Stimulated activated CD4-positive, alpha-beta T cell treated with anti-CD3 and anti-CD28 coated beads, Interleukin-15, amount 100 ng/mL, for 48 hours (primary cell): Measurements from ENCODE around the gene TCF12.

Source experiments
- DNase-seq, 2 donors: peaks; one replicate each; pipeline ENCODE4 v3.0.0-alpha.2; 2020; ENCODE audit warnings: low read depth in 2 of 2

The TCF12 gene

DNA sequence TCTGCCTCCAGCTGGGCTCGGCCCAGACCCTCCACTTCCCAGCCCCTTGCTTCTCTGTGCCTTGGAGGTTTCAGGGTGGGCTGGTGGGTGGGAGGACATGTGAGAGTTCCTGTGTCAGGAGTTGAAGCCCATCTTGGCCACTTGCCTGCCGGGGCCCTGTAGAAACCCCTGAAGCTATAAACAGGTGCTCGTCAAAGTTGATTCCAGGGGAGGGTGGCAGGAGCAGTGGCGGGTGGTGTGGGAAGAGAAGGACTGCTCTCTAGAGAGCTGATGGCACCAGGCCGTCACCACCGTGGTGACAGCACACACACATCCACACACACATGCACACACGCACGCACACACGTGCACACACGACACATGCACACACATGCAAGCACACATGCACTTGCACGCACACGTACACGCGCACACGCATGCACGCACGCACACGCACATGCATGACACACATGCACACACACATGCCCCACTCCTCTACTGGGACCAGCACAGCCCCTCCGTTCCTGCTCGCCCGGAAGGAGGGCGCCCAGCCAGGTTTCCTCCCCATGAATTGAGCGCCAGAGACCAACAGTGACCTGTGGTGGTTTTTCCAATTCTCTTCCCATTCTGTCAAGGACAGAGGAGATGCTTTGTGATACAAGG lies 401.6 kb downstream of the TCF12 start:
- no peak for DNase-seq

DNA sequence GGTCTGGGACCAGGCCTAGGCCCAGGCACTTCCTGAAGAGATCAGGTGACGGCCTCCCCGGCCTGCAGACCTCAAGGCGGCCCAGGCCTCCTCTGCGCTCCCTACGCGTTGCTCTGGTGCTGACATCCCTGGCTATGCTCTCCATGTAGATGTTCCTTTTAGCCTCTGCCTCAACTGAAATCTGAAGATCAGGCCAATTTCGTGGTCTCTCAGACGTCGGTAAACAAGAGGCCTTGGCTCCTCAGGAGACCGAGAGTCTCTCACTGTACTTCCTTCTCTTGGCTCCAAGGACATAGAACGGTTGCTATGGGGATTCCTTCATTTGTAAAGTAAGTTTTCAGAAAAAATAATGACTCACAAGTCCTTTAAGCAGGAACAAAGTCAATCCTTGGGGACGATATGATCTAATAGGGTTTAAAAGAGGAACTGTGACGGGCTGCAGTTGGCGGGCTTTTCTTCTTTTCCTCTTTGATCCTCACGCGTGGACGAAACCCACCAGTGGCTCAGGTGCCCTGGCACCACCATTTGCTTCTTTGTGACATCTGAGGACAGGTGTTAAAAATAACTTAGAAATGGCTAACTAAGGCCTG lies 402.3 kb downstream of the TCF12 start:
- no peak for DNase-seq

- no peak for DNase-seq
Observed at GRCh38 chr15:57321485-57321884, 403.0 kb downstream of the TCF12 start.

DNA sequence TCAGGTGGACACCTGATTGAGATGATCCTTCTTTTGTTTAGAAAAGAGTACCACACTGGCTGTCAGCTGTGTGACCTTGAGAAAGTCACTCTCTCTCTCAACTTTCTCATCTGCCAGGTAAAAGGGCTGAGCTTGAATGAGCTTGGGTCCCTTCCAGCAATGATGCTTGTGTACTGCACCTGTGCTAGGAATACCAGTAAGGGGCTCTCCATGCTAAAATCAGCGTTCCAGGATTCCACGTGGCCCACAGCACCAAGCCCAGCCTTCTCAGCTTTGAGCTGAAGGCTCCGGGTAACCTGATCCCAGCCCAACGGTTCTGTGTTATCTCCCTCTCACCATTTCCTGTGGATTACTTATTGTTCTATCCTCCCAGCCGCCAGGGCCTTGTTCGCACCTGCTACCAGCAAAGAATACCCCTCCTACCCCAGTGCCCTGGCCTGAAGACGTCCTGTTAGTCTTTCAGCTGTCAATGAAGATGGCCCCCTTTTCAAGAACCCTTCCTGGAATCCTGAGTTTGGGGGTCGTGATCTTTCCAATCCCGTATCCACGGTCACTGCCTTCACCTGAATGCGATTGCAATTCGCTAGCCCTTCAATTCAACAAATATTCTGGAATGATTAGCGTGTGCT lies 403.6 kb downstream of the TCF12 start:
- no peak for DNase-seq

- DNase-seq = no peak
Observed at GRCh38 chr15:57322602-57323250, 404.3 kb downstream of the TCF12 start.

DNA sequence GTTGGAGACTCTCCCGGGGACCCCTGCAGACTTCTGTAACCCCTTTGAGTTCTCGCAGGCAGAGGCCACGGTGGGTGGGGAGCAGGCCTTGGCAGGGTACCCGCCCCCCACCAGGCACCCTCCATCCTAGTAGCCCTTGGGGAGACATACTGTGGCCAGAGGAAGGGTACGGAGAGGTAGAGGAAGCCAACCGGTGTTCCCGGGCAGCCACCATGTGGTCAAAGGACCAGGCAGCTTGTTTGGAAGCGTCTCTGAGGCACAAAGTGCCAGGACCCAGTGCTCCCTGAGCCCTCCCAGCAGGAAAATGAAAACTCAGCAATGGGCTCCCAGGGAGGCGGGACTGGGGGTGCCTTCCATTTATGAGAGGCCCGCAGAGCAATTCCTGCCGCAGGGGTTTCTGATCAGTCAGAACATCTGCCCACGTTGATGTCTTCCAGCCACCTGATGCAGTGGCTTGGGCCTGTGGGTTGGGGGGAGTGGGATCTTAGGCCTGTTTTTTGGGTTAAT lies 404.9 kb downstream of the TCF12 start:
- no peak for DNase-seq

GRCh38 chr15:57323806-57324589 lies 405.6 kb downstream of the TCF12 start:
- DNase-seq = peak in 1 of 2 donors; percentile 8

- DNase-seq = no peak
Observed at GRCh38 chr15:57324590-57324890, 406.1 kb downstream of the TCF12 start.

DNA sequence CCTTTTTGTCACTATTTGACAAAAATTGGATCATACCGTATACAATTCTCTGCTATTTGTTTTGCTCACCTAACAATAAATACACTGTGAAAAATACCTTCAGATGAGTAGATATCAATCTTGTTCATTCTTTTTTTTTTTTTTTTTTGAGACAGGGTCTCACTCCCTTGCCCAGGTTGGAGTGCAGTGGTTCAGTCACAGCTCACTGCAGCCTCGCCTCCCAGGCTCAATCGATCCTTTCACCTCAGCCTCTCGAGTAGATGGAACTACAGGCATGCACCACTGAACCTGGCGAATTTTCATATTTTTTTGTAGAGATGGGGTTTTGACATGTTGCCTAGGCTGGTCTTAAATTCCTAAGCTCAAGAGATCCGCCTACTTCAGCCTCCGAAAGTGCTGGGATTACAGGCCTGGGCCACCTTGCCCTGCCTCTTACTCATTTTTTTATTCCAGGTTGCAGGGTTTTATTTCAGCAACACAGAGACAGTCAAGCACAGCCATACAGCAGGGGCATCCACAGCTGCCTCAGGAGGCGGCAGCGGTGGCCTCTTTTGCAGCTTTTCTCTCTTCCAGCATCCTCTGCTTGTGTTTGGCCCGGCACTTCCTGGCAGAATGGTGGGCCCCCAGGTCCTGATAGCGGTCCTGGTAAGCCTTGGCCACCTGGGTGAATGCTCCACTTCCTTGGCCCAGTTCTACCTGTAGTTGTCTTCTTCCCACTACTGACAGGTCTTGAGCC lies 406.7 kb downstream of the TCF12 start:
- DNase-seq = no peak

GRCh38 chr15:57326196-57326595 lies 407.8 kb downstream of the TCF12 start:
- no peak for DNase-seq

DNA sequence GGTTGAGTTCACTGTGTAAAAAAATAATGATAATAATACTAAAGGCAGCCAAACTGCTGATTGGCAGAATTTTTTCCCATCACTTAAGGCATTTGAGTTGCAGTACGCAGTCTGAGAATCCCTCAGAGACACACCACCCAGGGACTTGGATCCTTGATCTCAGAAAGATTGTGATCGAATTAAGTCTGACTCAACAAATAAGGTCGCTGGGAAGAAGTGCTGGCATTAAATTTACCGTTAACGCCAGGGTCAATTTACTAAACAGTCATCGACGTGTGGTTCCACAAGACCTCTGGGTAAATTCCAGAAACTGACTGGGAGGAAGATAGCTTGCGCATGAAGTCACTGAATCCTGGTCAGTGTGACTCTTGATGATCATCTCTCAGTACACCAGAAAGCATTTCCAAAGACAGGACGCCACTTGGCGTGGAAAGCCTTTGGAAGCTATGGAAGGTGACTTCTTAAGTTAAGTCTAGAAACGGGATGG lies 409.6 kb downstream of the TCF12 start:
- DNase-seq = no peak

DNA sequence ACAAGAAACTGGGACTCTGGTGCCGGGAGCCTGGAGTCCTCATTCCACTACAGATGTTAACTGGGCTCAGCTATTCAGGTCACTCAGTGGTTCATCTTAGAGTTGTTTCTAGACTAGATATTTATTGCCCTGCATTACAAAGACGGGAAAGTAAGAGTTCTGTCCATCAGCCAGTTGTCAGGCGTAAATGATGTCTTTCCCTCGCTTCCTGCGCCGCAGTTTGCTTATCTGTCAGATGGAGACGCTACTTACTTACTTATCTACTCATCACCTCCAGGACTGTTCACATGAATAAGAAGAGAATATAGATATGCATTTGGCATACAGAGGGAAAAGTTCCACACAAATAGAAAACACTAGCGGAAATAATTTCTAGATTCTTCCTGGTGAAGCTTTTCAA lies 410.0 kb downstream of the TCF12 start:
- DNase-seq = no peak

GRCh38 chr15:57328897-57329296 lies 410.5 kb downstream of the TCF12 start:
- DNase-seq = no peak

DNA sequence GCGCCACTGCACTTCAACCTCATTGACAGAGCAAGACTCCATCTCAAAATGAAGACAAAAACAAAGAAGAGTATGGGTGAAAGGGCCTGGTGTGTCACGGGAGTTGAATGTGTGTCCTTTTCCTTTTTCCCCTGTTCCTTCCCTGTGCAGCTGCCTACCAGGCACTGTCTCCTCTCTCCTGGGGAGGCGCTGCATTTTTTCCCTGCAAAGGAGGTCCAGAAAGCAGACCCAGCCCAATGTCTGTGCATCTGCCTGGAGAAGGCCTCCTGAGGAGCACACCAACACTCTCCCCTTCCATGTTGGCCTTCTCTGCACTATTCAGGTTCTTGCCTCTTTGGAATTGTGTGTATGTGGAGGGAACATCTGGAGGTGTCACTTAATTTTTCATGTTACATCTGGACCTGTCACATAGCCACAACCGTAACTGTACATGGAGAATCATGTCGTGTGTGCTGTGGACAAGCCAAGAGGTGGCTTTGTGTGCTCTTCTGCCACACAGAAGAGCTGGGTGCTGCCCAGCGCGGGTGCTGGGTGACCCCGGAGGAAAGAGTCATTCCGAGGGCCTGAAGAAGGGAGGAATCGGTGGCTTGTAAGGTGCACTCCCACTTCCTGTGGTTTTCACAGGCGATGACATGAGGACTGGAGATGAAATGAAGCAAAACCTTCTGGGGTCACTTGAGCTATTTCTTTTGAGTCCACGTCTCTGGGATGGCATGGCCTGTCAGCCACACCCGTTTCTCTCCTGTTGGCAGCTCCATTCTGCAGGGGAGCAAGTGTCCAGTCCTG lies 411.3 kb downstream of the TCF12 start:
- DNase-seq = no peak

DNA sequence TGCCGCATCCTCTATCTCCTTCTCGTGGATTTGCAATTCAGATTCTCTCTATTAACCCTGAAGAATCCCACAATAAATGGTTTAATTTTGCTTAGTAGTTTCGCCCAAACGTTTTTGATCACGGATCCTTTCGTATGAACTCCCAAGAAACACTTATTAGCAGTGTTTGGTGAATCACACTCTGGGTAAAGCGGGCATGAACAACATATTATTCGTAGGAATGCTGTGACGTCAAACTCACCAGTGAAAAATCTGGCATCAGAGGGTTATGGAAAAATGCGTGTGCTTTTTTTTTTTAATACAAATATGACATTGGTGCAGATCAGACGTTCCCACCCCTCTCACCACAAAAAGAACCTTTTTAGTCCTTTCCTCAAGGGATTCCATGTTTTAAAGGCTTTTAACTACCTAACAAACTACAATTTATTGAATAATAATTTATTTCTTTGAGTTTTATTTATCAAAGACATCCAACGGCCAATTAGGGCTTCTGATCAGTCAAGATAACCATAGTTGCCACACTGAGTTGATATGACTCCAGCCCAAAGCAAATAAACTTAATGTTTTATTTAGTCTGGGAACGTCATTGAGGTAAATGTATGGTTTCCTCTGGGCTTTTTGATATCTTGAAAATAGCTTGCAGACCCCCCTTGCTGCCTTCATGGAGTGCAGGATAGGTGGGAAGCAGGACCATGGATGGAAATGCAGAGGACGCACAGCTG lies 412.3 kb downstream of the TCF12 start:
- no peak for DNase-seq

GRCh38 chr15:57332326-57332725 lies 413.9 kb downstream of the TCF12 start:
- DNase-seq = no peak

DNA sequence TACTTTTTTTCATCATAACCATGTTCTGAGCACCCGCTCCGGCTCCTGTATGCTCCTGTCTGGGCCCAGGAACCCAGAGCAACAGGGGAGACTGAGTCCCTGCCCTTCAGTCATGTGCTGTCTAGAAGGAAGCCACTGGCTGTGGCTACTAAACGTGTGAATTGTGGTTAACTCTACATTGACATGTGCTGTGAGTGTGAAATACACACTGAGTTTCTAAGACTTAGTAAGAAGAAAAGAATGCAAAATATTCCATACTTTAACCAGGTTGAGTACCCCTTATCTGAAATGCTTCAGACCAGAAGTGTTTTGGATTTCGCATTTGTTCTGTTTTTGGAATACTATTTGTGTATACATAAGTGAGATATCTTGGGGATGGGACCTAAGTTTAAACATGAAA lies 415.0 kb downstream of the TCF12 start:
- DNase-seq = no peak

- DNase-seq = no peak
Observed at GRCh38 chr15:57334257-57334656, 415.8 kb downstream of the TCF12 start.

DNA sequence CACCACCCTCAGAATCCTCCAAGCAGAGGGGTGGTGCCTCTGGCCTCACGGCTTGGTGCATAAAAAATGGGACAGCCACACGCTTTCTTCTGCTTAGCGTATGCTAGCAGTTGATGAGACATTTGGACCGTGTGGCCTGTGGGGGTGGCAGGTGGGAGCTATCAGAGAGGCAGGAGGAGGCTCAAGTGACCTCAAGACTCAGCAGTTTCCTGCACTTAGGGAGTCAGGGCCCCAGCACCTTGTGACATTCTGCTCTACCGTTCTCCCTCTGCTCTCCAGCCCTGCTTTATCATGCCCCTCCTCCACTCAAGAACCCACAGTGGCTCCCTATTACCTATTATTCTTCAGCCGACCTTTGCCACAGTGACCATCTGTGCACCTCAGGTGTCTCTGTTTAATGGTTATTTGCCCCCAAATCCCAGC lies 416.9 kb downstream of the TCF12 start:
- no peak for DNase-seq

DNA sequence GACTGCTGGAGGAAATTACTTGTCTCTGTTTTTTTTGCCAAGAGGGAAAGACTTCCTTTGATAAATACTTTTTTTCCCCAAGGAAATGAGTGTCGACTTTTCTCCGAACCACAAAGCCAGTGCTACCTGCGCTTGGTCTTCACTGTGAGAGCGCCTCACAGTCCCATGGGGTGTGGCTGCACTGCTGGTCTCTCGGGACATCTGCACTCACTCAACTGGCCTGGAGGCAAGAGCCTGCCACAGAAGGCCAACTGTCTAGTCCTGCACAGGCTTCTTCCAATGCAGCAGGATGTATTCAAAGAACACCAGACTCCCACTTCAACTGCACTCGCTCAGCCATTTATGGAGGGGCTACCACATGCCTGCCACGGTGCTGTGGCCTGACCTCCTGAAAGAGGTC lies 417.3 kb downstream of the TCF12 start:
- no peak for DNase-seq
